Superior temporal gyrus (tissue), 1 donor: ENCODE data around the gene APP.
A peak's percentile ranks its signal among the peaks of the same experiment; 100 is the strongest.
"Not testable (repeated sequence)": the region's sequence is repeated elsewhere in the genome, so short reads cannot be mapped to it uniquely, and the experiment has no call there.

Experiments
- DNase-seq: peaks from one replicate; pipeline ENCODE4 v3.0.0-alpha.2; 2016; ENCODE audit errors: extremely low spot score

APP gene

GRCh38 chr21:26023406-26023805 lies 147.2 kb downstream of the APP start:
- DNase-seq, result not testable (repeated sequence)

DNA sequence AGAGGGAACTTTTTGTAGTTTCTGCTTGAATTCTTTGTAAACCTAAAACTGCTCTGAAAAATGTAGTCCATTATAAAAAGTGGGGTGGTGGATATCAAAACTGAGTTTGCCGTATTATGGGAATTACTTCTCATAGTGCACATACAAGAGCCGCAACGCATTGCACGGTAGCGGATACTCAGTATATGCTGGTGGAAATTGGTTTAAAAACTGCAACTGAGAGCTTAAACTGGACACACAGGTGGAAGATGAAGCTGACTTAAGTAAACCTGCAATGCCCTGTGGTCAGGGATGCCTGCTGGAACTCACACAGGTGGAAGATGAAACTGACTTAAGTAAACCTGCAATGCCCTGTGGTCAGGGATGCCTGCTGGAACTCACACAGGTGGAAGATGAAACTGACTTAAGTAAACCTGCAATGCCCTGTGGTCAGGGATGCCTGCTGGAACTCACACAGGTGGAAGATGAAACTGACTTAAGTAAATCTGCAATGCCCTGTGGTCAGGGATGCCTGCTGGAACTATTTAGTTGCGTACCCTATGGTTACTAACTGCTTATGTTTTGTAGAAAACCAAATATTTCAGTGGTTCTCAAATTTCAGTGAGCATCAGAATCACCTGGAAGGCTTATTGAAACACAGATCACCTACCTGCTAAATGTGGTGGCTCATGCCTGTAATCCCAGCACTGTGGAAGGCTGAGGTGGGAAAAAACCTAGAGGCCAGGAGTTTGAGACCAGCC lies 147.8 kb downstream of the APP start:
- not testable (repeated sequence) for DNase-seq

DNA sequence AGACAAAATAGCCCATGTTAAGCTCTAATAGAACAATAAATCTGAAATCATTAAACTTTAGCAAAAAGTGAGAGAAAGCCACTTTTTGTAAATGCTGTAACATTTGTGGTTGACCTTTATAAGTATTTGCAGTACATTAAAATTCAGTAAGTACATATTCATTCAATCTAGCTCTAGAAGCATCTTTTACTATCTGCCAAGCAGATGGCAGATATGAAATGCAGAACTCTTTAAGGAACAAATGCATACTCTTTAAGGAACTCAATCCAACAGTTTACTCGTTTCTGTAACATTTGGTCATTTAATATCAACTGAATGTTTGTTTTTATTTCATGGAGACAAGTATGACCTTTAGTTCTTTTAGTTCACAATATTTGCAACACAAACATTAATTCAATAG lies 150.1 kb downstream of the APP start:
- DNase-seq, result no peak

GRCh38 chr21:26020081-26020480 lies 150.5 kb downstream of the APP start:
- DNase-seq, result no peak

DNA sequence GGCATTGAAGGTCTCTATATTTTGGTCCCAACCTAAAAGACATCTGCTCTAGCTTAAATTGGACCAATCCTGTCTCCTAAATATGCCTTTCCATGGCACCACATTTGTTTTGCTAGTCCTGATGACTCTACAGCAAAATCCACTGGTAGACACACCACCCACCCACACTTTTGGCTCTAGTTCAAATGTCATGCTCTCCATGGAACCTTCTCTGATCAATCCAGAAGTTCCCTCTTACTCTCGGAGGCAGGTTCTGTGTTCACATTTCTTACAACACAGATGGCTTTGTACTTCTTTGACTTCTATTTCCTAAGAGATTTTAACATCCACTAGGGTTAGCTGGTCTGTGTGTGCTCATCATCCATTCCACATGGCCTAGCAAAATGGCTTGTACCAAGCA lies 151.3 kb downstream of the APP start:
- no peak for DNase-seq

- no peak for DNase-seq
These were observed 156.6 kb downstream of the APP start for GRCh38 chr21:26013970-26014369.

DNA sequence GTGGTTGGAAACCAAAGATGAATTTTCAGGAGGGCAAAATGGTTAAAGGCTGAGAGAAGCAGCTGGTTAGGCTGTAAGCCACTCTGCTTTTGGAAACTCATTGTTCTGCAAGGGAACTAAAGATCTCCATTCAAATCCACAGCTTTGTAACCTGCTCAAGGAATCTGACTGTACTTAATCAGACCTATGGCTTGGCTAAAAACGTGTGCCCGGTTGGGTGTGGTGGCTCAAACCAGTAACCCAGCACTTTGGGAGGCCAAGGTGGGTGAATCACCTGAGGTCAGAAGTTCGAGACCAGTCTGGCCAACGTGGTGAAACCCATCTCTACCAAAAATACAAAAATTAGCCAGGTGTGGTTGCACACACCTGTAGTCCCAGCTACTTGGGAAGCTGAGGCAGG lies 158.1 kb downstream of the APP start:
- not testable (repeated sequence) for DNase-seq

DNA sequence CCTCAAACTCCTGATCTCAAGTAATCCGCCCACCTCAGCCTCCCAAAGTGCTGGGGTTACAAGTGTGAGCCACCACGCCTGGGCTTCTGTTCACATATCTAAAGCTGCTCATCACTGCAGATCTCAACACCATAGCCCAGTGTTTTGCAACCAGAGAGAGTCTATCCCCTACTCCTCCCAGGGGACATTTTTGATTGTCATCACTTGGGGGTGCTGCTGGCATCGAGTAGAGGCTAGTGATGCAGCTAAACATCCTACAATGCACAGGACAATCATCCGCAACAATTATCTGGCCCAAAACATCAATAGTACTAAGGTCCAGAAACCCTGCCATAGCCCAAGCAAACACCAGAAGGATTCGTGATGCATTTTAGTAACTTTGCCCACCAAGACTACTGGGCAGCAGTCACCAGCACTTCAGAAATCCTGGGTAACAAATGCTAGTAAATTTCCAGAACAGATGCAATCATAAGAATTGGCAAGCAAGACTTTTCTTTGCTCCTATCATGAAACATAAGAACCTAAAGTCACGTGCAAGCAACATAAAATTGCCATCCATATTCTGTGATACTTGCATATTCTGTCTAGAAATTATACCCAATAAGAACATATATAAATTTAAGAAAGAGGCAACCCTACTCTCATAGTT lies 159.2 kb downstream of the APP start:
- DNase-seq, result no peak

GRCh38 chr21:26007951-26008498 lies 162.5 kb downstream of the APP start:
- DNase-seq, result peak; percentile 76

GRCh38 chr21:26005464-26005863 lies 165.1 kb downstream of the APP start:
- DNase-seq, result no peak

GRCh38 chr21:26003404-26003803 lies 167.2 kb downstream of the APP start:
- no peak for DNase-seq

DNA sequence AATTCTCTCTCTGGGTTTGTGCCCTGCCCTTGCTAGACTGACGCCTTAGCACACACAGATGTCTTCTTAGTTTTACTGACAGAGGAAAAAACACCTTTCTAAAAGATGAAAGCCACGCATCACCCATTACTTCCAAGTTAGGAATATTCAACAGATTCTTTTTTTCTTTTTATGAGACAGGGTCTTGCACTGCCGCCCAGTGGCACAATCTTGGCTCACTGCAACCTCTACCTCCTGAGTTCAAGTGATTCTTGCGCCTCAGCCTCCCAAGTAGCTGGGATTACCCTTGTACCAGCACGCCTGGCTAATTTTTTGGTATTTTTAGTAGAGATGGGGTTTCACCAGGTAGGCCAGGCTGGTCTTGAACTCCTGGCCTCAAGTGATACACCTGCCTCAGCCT lies 169.2 kb downstream of the APP start:
- DNase-seq, result no peak

DNA sequence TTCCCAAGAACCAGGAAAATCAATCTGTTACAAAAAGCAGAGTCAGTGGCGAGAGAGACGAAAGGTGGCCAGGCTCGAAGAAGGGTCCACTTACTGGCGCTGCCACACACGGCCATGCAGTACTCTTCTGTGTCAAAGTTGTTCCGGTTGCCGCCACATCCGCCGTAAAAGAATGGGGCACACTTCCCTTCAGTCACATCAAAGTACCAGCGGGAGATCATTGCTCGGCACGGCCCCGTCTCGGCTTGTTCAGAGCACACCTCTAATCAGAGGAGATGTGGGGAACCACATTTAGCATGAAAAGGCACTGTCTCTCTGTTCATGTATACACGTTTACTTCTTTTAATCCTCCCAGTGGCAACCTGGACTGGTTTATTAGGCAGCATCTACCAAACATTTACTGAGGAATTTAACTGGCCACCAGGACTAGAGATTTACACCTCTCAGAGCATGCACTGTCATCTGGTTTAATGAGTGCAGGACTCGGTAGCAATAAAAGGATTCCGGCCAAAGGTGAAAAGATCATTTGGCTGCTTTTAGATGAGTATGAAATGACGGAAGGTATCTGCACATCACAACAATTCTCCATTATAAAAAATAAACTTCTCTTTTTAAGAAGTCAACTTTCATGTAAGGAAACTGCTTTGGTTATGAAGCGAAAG lies 170.5 kb downstream of the APP start:
- DNase-seq, result no peak

GRCh38 chr21:25997788-25998611 lies 172.6 kb downstream of the APP start:
- DNase-seq, result peak; percentile 96

GRCh38 chr21:25995278-25995677 lies 175.3 kb downstream of the APP start:
- DNase-seq, result peak; percentile 80

- DNase-seq, result no peak
These were observed 175.8 kb downstream of the APP start for GRCh38 chr21:25994758-25995163.

DNA sequence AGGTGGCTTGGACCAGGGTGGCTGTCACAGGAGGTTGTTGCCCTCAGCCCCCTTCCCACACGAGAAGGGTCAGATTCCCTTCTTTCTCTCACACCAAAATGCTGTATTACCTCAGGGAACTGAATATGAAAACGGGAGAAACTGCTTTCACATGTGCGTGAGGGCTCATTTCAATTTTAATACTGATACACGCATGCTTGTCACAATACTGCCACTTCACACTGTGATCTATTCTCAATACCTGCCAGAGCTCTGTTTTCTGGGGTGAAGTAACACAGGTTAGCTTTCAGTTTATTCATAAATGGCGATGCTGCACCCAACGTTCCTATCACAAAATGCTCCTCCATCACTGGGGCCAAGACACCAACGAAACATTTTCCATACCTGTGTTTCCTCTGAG lies 181.8 kb downstream of the APP start:
- DNase-seq, result no peak

- DNase-seq, result no peak
These were observed 183.0 kb downstream of the APP start for GRCh38 chr21:25987531-25987930.

- peak; percentile 65 for DNase-seq
These were observed 183.6 kb downstream of the APP start for GRCh38 chr21:25986928-25987327.

DNA sequence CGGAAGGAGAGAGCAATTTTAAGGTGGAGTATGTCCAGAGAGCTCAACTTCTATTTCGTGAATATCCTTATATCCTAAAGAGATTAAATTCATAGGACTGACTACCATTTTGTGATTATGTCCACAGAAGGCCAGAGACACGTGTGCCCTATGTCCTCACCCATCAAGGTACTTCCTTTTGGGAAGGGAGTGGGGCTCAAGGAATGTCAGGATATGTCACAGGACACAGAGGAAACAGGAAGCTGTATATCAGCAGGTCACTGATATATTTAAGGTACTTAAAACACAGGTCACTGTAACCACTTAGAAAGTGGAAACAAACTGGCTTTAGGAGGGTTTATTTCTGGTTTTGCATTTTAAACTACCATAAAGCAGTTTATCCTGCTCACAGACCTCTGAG lies 184.6 kb downstream of the APP start:
- DNase-seq, result no peak

GRCh38 chr21:25984538-25984937 lies 186.0 kb downstream of the APP start:
- DNase-seq, result peak; percentile 55

DNA sequence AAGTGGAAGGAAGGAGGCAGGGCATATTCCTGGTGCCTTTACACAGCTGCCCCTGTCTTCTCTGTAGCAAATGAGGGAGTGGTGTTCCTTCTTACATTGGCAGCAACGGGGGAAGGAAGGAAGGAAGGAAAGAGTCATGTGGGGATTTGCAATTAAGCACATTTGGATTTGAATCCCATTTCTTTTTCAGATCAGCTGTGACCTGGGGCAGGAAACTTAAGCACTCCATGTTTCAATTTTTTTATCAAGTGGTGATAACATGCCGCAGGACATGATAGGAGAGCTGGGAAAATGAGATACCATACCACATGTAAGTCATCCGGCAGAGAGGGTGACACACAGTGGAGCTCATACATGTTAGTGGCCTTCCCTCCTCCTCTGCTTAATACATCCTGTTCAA lies 186.8 kb downstream of the APP start:
- DNase-seq, result peak; percentile 59
